GM21786 (cell line): ENCODE results near the gene TMEM222.
"Not testable (repeated sequence)": the region's sequence is repeated elsewhere in the genome, so short reads cannot be mapped to it uniquely, and the experiment has no call there.

ENCODE experiments used
- ATAC-seq: cut with Tn5 transposase; IDR thresholded peaks from one replicate; pipeline ENCODE4 v1.9.1; 2021; ENCODE audit not compliant: unreplicated experiment

The TMEM222 gene

GRCh38 chr1:27321813-27322568 is at the start of gene TMEM222:
Gene TMEM222, plus strand, starts transcription at chr1:27322163. Its CDS starts 35 bp downstream, at chr1:27322198.
- peak; percentile 90 for ATAC-seq

GRCh38 chr1:27274204-27274603 is 47.8 kb upstream of the TMEM222 start:
- no peak for ATAC-seq

GRCh38 chr1:27275696-27276095 is 46.3 kb upstream of the TMEM222 start:
- ATAC-seq = no peak

GRCh38 chr1:27284425-27285273 is 37.3 kb upstream of the TMEM222 start:
- no peak for ATAC-seq

GRCh38 chr1:27285274-27285660 is 36.7 kb upstream of the TMEM222 start:
- ATAC-seq = no peak

- ATAC-seq = not testable (repeated sequence)
These were observed 36.1 kb upstream of the TMEM222 start for GRCh38 chr1:27285821-27286220.

GRCh38 chr1:27289125-27289524 is 32.8 kb upstream of the TMEM222 start:
- ATAC-seq = not testable (repeated sequence)

- no peak for ATAC-seq
These were observed 31.4 kb upstream of the TMEM222 start for GRCh38 chr1:27290581-27290980.

- ATAC-seq = no peak
These were observed 29.9 kb upstream of the TMEM222 start for GRCh38 chr1:27292106-27292505.

GRCh38 chr1:27293915-27294314 is 28.0 kb upstream of the TMEM222 start:
- no peak for ATAC-seq

GRCh38 chr1:27296773-27297291 is 25.1 kb upstream of the TMEM222 start:
- no peak for ATAC-seq

GRCh38 chr1:27297903-27298302 is 24.1 kb upstream of the TMEM222 start:
- ATAC-seq = no peak

- no peak for ATAC-seq
These were observed 23.2 kb upstream of the TMEM222 start for GRCh38 chr1:27298632-27299384.

GRCh38 chr1:27299385-27300271 is 22.3 kb upstream of the TMEM222 start:
- ATAC-seq = no peak

GRCh38 chr1:27300341-27301051 is 21.5 kb upstream of the TMEM222 start:
- no peak for ATAC-seq

- no peak for ATAC-seq
These were observed 20.9 kb upstream of the TMEM222 start for GRCh38 chr1:27301052-27301422.

GRCh38 chr1:27301582-27302199 is 20.3 kb upstream of the TMEM222 start:
- no peak for ATAC-seq

- ATAC-seq = no peak
These were observed 19.4 kb upstream of the TMEM222 start for GRCh38 chr1:27302612-27303011.

- no peak for ATAC-seq
These were observed 18.5 kb upstream of the TMEM222 start for GRCh38 chr1:27303509-27303908.
